ENCODE data around the gene FLNB.

Gene FLNB

DNA sequence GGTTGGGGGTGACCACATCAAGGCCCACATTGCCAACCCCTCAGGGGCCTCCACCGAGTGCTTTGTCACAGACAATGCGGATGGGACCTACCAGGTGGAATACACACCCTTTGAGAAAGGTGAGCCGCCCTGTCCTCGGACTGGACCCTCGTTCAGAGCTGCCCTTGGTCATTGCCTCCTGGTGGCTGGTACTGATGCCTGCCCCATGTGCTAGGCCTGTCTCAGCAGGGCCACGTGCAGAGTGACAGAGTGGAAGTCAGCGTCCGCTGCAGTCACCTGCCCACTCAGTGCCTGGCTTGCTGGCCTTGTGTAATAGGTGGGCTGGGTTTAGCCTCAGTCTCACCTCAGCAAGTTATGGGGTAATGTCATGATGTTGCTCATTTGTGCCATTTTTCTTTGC lies 116.2 kb downstream of the FLNB start:
- Histone ChIP-seq H3K9me3 (no peaks in the 10 kb centered on the region), H3K27me3 (no peaks in the 10 kb centered on the region), H3K4me1 (ENCODE audit: control insufficient read depth in 1 of 2, insufficient read depth in 1 of 2, low read depth in 1 of 2, low read length in 1 of 2) (peaks cover 6 to 10% of the 10 kb centered on the region in 2 experiments), H3K36me3 (no peaks in the 10 kb centered on the region), H3K4me3 (ENCODE audit: low read depth in 1 of 2, low read length in 1 of 2) (no peak overlapping the region), H3K27ac (no peak overlapping the region)
- TF ChIP-seq, protein P1, sequence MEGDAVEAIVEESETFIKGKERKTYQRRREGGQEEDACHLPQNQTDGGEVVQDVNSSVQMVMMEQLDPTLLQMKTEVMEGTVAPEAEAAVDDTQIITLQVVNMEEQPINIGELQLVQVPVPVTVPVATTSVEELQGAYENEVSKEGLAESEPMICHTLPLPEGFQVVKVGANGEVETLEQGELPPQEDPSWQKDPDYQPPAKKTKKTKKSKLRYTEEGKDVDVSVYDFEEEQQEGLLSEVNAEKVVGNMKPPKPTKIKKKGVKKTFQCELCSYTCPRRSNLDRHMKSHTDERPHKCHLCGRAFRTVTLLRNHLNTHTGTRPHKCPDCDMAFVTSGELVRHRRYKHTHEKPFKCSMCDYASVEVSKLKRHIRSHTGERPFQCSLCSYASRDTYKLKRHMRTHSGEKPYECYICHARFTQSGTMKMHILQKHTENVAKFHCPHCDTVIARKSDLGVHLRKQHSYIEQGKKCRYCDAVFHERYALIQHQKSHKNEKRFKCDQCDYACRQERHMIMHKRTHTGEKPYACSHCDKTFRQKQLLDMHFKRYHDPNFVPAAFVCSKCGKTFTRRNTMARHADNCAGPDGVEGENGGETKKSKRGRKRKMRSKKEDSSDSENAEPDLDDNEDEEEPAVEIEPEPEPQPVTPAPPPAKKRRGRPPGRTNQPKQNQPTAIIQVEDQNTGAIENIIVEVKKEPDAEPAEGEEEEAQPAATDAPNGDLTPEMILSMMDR (IDR thresholded peaks at IDR 0.05), result no peak

DNA sequence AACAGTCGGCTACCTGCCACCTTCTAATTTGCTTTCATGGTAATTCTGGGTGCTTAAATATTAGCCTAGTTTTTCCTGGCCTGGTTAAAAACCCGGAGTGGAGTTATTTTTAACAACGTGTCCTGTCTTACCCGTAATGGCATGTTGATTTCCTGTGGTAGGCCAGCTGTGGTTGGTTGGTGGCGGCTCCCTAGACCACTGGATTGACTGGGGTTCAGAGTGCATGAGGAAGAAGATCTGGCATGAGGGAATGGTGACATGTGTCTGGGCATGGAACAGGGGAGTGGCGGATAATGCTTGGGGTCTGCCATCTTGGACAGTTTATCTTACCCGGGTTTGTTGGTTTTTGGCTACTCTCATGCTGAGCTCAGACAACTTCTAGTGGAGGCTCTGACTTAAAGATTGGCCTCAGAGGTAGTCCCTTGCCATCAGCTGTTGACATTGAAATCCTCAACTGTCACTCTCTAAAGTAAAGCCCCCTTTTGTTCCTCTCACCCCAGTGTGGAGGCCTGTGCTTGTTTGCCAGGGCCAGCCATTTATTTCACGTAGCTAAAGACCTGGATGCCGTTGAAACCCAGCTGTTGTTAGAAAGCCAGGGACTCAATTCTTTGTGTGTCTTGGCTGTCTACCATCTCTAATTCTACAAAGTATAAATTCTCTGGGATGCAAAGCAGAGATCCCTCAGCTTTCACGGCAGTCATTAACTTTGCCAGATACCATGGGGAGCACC lies 121.0 kb downstream of the FLNB start:
- H3K27ac ChIP-seq, result no peak overlapping the region

DNA sequence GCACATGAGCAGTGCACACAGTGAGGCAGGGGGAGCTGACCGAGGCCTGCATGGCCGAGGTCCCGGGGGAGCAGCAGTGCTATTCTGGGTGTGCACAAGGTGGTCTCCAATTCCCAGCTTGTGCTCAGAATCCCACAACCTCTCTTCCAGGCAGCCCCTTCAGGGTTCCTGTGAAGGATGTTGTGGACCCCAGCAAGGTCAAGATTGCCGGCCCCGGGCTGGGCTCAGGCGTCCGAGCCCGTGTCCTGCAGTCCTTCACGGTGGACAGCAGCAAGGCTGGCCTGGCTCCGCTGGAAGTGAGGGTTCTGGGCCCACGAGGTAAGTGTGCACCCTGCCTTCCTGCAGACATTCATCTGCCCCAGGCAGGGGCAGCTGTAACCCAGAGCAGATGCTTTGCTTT lies 122.4 kb downstream of the FLNB start:
- Histone ChIP-seq H3K36me3 (no peaks in the 10 kb centered on the region), H3K27me3 (no peaks in the 10 kb centered on the region), H3K27ac (no peak overlapping the region), H3K4me3 (ENCODE audit: low read depth in 1 of 2, low read length in 1 of 2) (no peak overlapping the region), H3K4me1 (ENCODE audit: control insufficient read depth in 1 of 2, insufficient read depth in 1 of 2, low read depth in 1 of 2, low read length in 1 of 2) (no peaks in the 10 kb centered on the region), H3K9me3 (no peaks in the 10 kb centered on the region)
- TF ChIP-seq, protein P1 (IDR thresholded peaks at IDR 0.05), result no peak

More for the DNA sequence above, 121.0 kb downstream of the FLNB start:
- Histone ChIP-seq H3K27me3 (no peaks in the 10 kb centered on the region), H3K4me3 (ENCODE audit: low read depth in 1 of 2, low read length in 1 of 2) (no peak overlapping the region), H3K4me1 (ENCODE audit: control insufficient read depth in 1 of 2, insufficient read depth in 1 of 2, low read depth in 1 of 2, low read length in 1 of 2) (no peaks in the 10 kb centered on the region), H3K9me3 (no peaks in the 10 kb centered on the region), H3K36me3 (no peaks in the 10 kb centered on the region)
- TF ChIP-seq, protein P1 (IDR thresholded peaks at IDR 0.05), result no peak

DNA sequence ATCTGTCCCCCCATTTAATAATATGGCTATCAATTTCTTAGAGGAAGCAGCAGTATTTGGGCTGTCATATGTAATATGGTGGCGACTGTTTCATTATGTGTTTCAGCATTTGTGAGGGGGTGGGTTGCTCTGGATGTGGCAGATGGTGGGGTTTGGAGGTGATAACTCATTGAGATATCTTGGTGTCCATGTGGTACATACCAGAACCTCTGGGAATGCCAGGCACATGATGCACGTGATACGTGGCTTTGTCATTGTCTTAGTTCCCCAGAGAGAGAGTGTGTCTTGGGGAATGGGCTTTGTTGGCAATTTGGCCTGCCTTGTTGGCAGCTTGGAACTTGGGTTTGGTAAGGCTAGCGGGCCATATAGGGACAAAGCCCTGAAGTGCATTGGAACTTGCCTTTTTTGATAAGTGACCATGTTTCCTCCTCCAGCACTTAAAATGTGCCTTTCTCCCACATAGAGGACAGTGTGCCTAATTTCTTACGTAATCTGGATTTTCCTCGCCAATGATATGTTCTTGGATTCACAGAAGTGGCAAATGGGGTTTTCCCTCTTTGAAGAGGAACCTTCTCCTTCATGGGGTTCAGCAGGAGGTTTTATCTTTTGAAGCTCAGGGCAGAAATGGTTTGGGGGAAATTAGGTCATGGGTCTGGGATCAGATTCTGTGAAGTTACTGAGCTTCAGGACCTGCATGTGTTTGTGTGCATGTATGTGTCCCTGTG lies 123.0 kb downstream of the FLNB start:
- no peaks in the 10 kb centered on the region for H3K4me1 ChIP-seq (ENCODE audit: control insufficient read depth in 1 of 2, insufficient read depth in 1 of 2, low read depth in 1 of 2, low read length in 1 of 2)
- H3K27me3 ChIP-seq, result no peaks in the 10 kb centered on the region
- H3K36me3 ChIP-seq, result no peaks in the 10 kb centered on the region
- TF ChIP-seq, protein P1 (IDR thresholded peaks at IDR 0.05), result no peak
- H3K9me3 ChIP-seq, result no peaks in the 10 kb centered on the region
- H3K27ac ChIP-seq, result no peak overlapping the region
- H3K4me3 ChIP-seq (ENCODE audit: low read depth in 1 of 2, low read length in 1 of 2), result no peak overlapping the region

DNA sequence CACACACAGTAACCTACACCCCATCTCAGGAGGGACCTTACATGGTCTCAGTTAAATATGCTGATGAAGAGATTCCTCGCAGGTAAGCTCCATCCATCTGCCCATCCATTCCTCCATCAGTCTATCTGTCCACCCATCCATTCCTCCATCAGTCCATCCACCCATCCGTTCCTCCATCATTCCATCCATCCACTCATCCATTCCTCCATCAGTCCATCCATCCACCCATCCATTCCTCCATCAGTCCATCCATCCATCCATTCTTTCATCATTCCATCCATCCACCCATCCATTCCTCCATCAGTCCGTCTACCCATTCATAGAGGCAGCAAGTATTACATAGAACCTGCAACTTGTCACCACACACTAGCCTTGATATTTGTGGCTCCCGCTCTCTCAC lies 124.6 kb downstream of the FLNB start:
- no peaks in the 10 kb centered on the region for H3K9me3 ChIP-seq
- no peak overlapping the region for H3K27ac ChIP-seq
- no peaks in the 10 kb centered on the region for H3K4me1 ChIP-seq (ENCODE audit: control insufficient read depth in 1 of 2, insufficient read depth in 1 of 2, low read depth in 1 of 2, low read length in 1 of 2)
- TF ChIP-seq, protein P1 (IDR thresholded peaks at IDR 0.05), result no peak
- no peak overlapping the region for H3K4me3 ChIP-seq (ENCODE audit: low read depth in 1 of 2, low read length in 1 of 2)
- no peaks in the 10 kb centered on the region for H3K36me3 ChIP-seq
- no peaks in the 10 kb centered on the region for H3K27me3 ChIP-seq
